GM15510 (cell line): ENCODE results near the gene FHOD3.

Experiments
- POLR2A ChIP-seq: IDR thresholded peaks from 3 replicates; pipeline ENCODE4 v1.6.1; 2011; ENCODE audit warnings: borderline replicate concordance; ENCODE audit not compliant: insufficient read length; ENCODE audit errors: extremely low read depth

Gene FHOD3

DNA sequence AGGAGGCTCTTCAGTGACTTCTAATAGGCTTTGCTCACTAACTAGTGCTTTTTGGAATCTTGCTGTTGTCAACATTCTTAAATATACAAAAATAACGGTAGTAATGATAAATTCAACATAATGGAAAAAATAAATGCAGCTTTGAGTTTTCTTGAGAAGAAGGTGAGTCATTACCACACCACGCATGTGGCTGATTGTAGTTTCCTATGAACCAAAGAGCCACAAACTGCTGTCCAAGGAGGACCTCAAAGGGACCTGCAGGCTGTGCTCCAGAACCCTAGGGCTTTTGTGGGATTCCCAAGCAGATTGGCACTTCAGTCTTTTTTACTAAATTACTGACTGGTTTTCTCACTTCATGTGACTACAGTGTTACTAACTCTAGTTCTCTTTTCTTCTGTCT lies 464.6 kb downstream of the FHOD3 start:
- no peak for TF ChIP-seq POLR2A

GRCh38 chr18:36766836-36767235 lies 469.3 kb downstream of the FHOD3 start:
- no peak for TF ChIP-seq POLR2A

GRCh38 chr18:36769172-36769571 lies 471.7 kb downstream of the FHOD3 start:
- no peak for TF ChIP-seq POLR2A

DNA sequence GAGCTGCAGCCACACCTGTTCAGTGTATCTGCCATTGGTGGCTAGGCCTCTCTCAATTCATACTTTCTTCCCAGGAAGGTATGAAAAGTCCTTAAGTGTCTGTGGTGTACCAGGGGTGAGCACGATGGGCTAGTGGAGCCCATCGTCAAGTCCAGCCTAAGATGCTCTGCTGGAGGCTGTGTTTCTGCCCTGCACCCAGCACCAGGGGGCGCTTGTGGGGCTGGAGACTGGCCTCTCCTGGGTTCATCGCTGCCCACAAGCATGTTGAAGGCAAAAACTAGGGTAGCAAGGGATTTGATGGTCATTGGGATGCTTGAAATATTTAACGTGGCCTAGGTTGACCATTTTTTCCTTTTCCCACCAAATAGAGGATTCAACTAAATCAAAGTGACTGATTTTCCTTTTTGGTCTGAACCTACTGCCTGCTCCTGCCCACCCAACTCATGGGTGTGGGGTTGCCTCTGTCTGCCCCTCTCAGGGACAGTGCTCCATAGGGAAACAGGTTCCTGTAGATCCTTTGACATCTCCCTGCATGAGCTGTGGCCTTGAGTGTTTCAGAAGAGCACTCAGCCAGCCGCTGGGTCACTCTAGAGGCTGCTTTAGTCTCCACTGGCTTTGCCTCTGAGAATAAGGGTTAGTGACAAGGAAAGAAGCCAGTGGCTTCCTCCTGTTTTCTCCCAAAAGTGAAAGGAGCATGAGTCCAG lies 472.2 kb downstream of the FHOD3 start:
- no peak for TF ChIP-seq POLR2A

DNA sequence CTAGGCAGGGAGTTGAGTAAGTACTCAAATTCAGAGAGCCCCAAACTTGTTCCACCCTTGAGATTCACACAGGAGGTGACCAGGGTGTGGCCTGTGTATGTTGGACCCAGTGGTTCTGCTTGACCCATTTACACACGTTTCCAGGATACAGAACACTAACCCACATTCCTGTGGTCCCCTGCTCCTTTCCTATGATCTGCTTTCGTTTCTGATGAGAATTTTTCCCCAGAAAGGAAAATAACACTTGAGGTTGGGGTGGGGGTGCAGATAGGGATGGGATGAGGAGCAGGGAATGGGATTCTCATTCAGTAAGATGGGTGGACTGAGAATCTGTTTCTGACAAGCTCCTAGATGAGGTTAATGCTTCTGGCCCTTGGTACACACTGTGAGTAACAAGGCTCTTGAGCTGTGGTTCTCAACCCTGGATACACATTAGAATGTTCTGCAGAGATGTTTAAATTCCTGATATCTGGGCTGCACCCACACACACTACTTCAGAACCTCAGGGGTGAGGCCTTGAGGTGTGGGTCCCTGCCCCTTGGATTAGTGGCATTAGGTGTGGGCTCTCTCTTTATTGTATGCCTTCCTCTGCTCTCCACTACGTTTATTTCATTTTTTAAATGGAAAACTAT lies 472.9 kb downstream of the FHOD3 start:
- no peak for TF ChIP-seq POLR2A

GRCh38 chr18:36771245-36771644 lies 473.7 kb downstream of the FHOD3 start:
- TF ChIP-seq POLR2A = no peak

DNA sequence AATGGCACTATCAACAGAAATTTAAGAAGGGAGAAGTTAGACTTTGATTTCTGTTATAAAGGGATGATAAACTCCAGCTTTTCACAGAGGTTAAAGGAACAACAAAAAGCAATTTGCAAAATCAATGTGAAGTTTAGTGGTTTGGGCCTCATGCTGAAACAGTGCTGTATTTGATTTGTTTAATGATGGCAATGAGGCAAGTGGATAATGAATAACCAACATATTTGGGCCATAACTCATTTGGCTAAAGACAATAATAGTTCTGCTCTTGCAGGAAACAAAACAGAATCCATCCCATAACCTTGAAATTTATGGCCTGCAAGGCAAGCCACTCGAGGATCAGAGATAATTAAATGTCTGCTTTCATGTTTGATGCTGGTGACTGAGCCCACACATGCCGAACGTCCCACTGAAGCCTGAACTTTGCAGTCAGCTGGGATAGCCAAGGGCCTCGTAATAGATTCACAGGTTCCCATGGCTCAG lies 474.8 kb downstream of the FHOD3 start:
- TF ChIP-seq POLR2A = no peak

- TF ChIP-seq POLR2A = no peak
Observed at GRCh38 chr18:36775396-36775795, 477.9 kb downstream of the FHOD3 start.

DNA sequence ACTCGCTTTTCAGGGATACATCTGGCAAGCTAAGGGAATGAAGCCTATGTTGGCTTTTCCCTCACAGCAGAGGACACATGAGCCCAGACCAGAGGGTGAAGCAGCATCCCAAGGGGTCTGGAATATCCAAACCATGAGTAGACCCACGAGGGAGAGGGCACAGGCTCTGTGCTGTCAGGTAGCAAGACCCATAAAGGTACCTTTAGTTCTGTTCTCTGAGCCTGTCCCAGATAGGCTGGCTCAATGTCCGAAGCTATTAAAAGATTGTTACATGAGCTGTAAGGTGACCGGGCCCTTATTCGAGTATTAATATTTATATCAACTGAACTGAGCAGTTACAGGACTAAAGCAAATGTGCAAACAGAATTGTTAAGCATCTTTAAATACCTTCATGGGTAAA lies 479.1 kb downstream of the FHOD3 start:
- no peak for TF ChIP-seq POLR2A

DNA sequence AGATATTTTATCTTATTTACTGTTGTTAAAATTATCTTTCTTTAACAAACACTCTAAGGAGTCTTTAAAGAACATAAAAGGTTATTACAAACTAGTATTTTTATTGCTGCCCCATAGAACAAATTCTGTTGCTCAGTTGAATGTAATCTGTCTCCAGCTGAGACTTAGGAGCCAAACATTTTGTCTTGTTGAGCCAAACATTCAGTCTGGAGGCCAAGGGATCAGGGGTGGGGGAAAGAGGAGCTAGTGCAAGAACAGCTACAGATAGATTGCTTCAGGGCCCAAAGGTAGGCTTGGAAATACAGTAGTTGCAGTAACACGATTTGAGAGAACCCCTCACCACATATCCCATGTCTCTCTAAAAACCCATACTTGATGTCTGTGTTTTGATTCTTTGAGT lies 480.1 kb downstream of the FHOD3 start:
- TF ChIP-seq POLR2A = no peak

GRCh38 chr18:36780748-36781147 lies 483.2 kb downstream of the FHOD3 start:
- no peak for TF ChIP-seq POLR2A

DNA sequence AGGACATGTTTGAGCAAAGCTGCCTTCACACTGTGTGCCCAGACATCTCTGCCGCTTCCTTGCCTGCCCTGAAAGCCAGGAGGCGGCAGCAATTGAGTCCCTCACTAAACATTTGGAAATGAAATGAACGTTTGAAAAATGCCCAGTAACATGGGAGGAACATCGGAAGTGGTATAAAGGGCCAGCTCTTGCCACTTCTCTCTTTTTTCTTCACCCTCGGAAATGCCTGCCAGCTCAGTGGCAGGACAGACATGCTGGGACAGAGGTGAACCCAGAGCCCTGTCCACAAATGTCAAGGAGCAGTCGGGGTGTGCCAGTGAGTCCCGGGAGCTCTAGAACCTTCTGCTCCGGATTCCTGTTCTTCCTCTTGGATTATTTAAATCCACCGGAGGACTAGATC lies 485.2 kb downstream of the FHOD3 start:
- no peak for TF ChIP-seq POLR2A

DNA sequence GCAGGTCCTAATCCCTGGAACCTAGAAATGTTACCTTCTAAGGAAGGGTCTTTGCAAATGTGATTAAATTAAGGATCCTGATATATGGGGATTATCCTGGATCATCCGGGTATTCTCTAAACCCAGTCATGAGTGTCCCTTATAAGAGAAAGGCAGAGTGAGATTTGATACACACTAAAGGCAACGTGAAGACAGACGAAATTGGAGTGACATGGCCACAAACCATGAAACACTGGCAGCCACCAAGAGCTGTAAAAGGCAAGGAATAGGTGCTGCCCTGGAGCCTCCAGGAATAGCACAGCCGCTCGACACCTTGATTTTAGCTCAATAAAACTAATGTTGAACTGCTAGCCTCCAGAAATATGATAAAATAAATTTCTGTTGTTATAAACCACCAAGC lies 486.3 kb downstream of the FHOD3 start:
- no peak for TF ChIP-seq POLR2A

- no peak for TF ChIP-seq POLR2A
Observed at GRCh38 chr18:36786686-36787085, 489.2 kb downstream of the FHOD3 start.

GRCh38 chr18:36792634-36793283 lies 495.2 kb downstream of the FHOD3 start:
- TF ChIP-seq POLR2A = no peak
